ENCODE data around the gene SLC17A7. TPM values are rescaled to one million over a fixed set of nuclear protein-coding genes. Genes with fewer than 3 reads are reported as not detected.
"Not testable (repeated sequence)": the region's sequence is repeated elsewhere in the genome, so short reads cannot be mapped to it uniquely, and the experiment has no call there.

The SLC17A7 gene
- total and polyA plus RNA-seq, 10 donors: 0.07 to 0.13 (median 0.10) TPM; not detected in 5

DNA sequence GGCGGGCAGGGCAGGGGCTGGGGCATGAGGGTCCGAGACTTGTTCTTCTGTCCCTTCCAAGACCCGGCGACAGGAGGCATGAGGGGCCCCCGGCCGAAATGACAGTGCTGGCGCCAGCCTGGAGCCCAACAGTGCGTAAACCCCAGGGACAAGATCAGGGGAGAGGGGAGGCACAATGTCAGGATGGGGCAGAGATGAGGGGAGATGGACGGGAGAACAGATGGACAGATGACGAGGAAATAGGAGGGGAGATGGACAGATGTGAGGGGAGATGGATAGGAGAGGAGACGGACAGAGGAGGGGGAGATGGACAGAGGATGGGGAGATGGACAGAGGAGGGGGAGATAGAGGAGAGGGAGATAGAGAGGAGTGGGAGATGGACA, 33.2 kb upstream of the SLC17A7 start:
- no peaks in the 10 kb centered on the region for H3K9me3 ChIP-seq
- peaks cover 26 to 93% (median 62%) of the 10 kb centered on the region in 6 donors for H3K4me1 ChIP-seq
- DNase-seq: no peak

DNA sequence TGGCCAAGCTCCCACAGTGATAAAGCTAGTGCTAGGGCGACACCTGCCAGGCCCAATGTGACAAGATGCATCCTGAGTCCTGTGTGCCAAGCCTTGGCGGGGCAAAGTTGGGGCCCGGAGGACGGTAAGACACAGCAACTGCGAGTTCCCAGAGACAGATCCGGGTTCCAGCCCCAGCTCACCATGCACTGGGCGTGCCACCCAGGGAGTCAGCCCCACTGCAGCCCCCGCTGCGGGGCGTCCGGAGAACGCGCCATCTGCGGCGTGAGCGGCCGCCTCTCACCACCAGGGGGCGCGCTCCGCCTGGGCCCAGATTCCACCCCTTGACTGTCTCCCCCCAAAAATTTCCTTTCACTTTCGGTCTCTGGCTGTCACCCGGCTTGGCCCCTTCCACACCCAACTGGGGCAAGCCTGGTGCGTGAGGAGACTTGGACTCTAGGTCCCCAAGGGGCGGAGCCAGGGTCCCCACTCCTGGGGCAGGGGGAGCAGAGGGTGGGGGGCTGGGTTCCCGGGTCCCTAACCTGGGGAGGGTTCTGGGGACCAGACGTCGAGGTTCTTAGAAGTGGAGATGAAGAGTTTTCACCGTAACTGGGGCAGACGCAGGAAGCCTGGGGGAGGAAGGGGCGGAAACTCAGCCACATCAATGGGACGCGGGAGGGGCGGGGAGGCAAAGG, 32.7 kb upstream of the SLC17A7 start, which contains the start of gene FLT3LG:
Gene FLT3LG, plus strand, starts transcription at position 348 of the 674 bp plus-strand sequence. CDS start 425 bp downstream, outside the sequence.
- intact Hi-C loops (cut with DNase I; ENCODE audit: low total_unique reads): no loop called here

More for the DNA sequence above, 33.2 kb upstream of the SLC17A7 start:
- Histone ChIP-seq H3K36me3 (peaks cover 0 to 28% (median 0%) of the 10 kb centered on the region in 6 donors), H3K4me3 (peak overlapping the region; percentile 52 to 74 (median 60)), H3K27me3 (replicated peaks in 1 of 7) (no peaks in the 10 kb centered on the region), H3K27ac (peak overlapping the region; percentile 80 to 95 (median 90))
- intact Hi-C loops (cut with DNase I; ENCODE audit: low total_unique reads): no loop called here
- 4 to 9% (median 6%) methylated on average over 11 of the region's 11 CpGs for WGBS, 5 donors
- TF ChIP-seq, protein P1, sequence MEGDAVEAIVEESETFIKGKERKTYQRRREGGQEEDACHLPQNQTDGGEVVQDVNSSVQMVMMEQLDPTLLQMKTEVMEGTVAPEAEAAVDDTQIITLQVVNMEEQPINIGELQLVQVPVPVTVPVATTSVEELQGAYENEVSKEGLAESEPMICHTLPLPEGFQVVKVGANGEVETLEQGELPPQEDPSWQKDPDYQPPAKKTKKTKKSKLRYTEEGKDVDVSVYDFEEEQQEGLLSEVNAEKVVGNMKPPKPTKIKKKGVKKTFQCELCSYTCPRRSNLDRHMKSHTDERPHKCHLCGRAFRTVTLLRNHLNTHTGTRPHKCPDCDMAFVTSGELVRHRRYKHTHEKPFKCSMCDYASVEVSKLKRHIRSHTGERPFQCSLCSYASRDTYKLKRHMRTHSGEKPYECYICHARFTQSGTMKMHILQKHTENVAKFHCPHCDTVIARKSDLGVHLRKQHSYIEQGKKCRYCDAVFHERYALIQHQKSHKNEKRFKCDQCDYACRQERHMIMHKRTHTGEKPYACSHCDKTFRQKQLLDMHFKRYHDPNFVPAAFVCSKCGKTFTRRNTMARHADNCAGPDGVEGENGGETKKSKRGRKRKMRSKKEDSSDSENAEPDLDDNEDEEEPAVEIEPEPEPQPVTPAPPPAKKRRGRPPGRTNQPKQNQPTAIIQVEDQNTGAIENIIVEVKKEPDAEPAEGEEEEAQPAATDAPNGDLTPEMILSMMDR (IDR thresholded peaks at IDR 0.05 in 8 of 11, conservative IDR thresholded peaks at IDR 0.05 in 3 of 11): no peak
- TF ChIP-seq POLR2AphosphoS5 (IDR thresholded peaks at IDR 0.05) (no peak), POLR2A (IDR thresholded peaks at IDR 0.05) (no peak)

DNA sequence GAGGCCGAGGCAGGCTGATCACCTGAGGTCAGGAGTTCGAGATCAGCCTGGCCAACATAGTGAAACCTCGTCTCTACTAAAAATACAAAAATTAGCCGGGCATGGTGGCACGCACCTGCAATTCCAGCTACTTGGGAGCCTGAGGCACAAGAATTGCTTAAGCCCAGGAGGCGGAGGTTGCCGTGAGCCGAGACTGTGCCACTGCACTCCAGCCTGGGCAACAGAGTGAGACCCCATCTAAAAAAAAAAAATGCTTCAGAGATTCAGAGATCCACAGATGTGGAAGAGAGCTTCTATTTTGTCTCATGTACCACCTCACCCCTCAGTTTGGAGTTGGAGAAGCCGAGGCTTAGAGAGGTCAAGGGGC, 32.2 kb upstream of the SLC17A7 start:
- intact Hi-C loops (cut with DNase I; ENCODE audit: low total_unique reads); H3K27me3 ChIP-seq (replicated peaks in 1 of 7); H3K9me3 ChIP-seq; DNase-seq: not testable (repeated sequence)
- H3K4me3 ChIP-seq: peak overlapping the region in 7 of 8 donors; percentile 52 to 74 (median 58)
- H3K4me1 ChIP-seq: peaks cover 28 to 96% (median 67%) of the 10 kb centered on the region in 6 donors
- H3K36me3 ChIP-seq: peaks cover 0 to 39% (median 0%) of the 10 kb centered on the region in 6 donors
- WGBS, 5 donors: 68 to 77% (median 69%) methylated on average over 9 of the region's 9 CpGs
- H3K27ac ChIP-seq: peak overlapping the region; percentile 80 to 95 (median 90)

More for the DNA sequence above, 32.7 kb upstream of the SLC17A7 start, which contains the start of gene FLT3LG:
- Histone ChIP-seq H3K27ac (peak within 1 kb of the TSS; percentile 80 to 95 (median 90)), H3K4me3 (peak within 1 kb of the TSS; percentile 52 to 74 (median 60)), H3K27me3 (replicated peaks in 1 of 7) (no peaks in the 10 kb centered on the region), H3K9me3 (no peaks in the 10 kb centered on the region), H3K36me3 (peaks cover 0 to 34% (median 0%) of the 10 kb centered on the region in 6 donors), H3K4me1 (peaks cover 28 to 96% (median 67%) of the 10 kb centered on the region in 6 donors)
- WGBS, 5 donors: 0 to 2% (median 1%) methylated on average over 25 to 33 of the region's 33 CpGs
- DNase-seq: peak; percentile 95
- TF ChIP-seq, protein P1 (IDR thresholded peaks at IDR 0.05 in 8 of 11, conservative IDR thresholded peaks at IDR 0.05 in 3 of 11): peak; percentile 96 to 100 (median 99)
- TF ChIP-seq POLR2AphosphoS5 (IDR thresholded peaks at IDR 0.05) (peak; percentile 76 to 89 (median 78)), POLR2A (IDR thresholded peaks at IDR 0.05) (peak in 1 of 3 donors; percentile 17)

DNA sequence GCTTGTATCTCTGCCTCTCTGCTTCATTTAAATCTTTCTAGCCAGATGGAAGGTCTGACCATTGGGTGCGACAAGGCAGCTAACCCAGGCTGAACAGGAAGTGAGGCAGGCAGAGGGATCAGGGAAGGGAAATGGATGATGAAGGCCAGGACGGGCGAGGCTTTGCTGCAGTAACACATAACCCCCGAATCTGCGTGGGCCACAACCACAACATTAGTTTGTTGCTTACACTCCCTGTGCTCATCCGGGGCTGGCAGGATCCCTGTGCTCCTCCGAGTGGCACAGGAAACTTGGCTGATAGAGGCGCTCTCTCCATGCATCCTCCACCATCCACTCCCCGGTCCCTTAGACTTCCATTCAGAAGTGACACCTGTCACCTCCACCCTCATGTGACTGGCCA, 31.6 kb upstream of the SLC17A7 start:
- no peaks in the 10 kb centered on the region for H3K9me3 ChIP-seq
- no peaks in the 10 kb centered on the region for H3K27me3 ChIP-seq (replicated peaks in 1 of 7)
- H3K4me1 ChIP-seq: peaks cover 28 to 96% (median 67%) of the 10 kb centered on the region in 6 donors
- 59 to 73% (median 62%) methylated on average over 9 of the region's 9 CpGs for WGBS, 5 donors
- intact Hi-C loops (cut with DNase I; ENCODE audit: low total_unique reads): no loop called here
- H3K4me3 ChIP-seq: no peak overlapping the region
- TF ChIP-seq, protein P1 (IDR thresholded peaks at IDR 0.05 in 8 of 11, conservative IDR thresholded peaks at IDR 0.05 in 3 of 11): no peak
- TF ChIP-seq POLR2A (IDR thresholded peaks at IDR 0.05) (no peak), POLR2AphosphoS5 (IDR thresholded peaks at IDR 0.05) (no peak)
- H3K36me3 ChIP-seq: peaks cover 0 to 44% (median 2%) of the 10 kb centered on the region in 6 donors
- H3K27ac ChIP-seq: peak overlapping the region in 6 of 8 donors; percentile 38 to 95 (median 92)
- DNase-seq: no peak

Measured in spleen (tissue), 11 donors.